Memory B cell (primary cell): ENCODE data around the gene PLCL1.

ENCODE experiments used
- ATAC-seq: fragments of 150-1000 bp; cut with Tn5 transposase; 2 replicates; pipeline ENCODE4 v1.10.0; 2021; ENCODE audit warnings: low read depth, mild to moderate bottlenecking, moderate library complexity
- DNase-seq, 2 donors: peaks; one replicate each; pipeline ENCODE4 v3.0.0; 2022; ENCODE audit warnings: low spot score in 2 of 2
- H3K27ac Mint-ChIP-seq: one replicate; pipeline ENCODE4 v1.8.0; 2022; ENCODE audit warnings: mild to moderate bottlenecking, moderate library complexity, mixed read lengths
- H3K27me3 Mint-ChIP-seq: one replicate; pipeline ENCODE4 v1.8.0; 2022; ENCODE audit warnings: mixed read lengths
- H3K36me3 Mint-ChIP-seq: one replicate; pipeline ENCODE4 v1.8.0; 2022; ENCODE audit warnings: mild to moderate bottlenecking, mixed read lengths
- H3K4me1 Mint-ChIP-seq: one replicate; pipeline ENCODE4 v1.8.0; 2022; ENCODE audit warnings: mixed read lengths
- H3K4me3 Mint-ChIP-seq: one replicate; pipeline ENCODE4 v1.8.0; 2022; ENCODE audit warnings: mild to moderate bottlenecking, moderate library complexity, mixed read lengths
- H3K9me3 Mint-ChIP-seq: one replicate; pipeline ENCODE4 v1.8.0; 2022; ENCODE audit warnings: mixed read lengths

Gene PLCL1

GRCh38 chr2:197894751-197895274 is 90.4 kb downstream of the PLCL1 start:
- no peak for DNase-seq
- no peaks in the 10 kb centered on the region for H3K9me3 Mint-ChIP-seq
- H3K4me1 Mint-ChIP-seq = no peaks in the 10 kb centered on the region
- H3K27ac Mint-ChIP-seq = no peak overlapping the region
- H3K4me3 Mint-ChIP-seq = no peak overlapping the region
- H3K36me3 Mint-ChIP-seq = no peaks in the 10 kb centered on the region
- H3K27me3 Mint-ChIP-seq = no peaks in the 10 kb centered on the region
- no peak for ATAC-seq

DNA sequence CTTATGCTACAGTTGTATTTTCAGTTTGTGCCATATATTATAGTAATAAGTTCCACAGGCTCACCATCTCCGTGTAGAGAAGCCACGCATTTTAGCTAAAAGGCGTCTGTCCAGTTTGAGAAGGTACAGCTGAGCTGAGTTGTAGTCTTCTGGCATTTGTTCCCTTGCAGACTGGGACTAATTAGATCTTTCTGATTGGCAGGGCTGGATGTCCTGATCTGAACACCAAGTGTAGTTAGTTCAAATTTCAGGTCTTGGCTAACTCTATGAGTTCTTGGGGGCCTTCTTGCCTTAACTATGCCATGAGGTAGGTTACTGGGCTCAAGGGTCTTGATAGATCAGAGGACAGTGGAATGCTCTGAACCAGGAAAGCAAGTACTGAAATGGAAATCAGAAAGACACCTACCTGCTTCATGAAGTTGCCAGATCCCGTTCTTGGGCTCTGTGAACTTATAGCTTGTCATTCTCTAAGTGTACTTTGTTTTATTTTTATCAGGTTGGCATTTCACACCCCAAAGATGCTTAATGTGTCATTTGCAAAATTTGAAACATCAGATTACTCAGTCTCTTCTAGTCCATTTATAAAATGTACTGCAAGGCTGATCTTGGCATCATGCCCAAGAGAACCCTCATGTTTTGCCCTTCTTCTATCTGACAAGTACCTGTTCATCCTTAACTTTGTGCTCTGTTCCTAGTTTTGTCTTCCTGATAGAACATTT is 93.7 kb downstream of the PLCL1 start:
- no peaks in the 10 kb centered on the region for H3K9me3 Mint-ChIP-seq
- no peaks in the 10 kb centered on the region for H3K36me3 Mint-ChIP-seq
- ATAC-seq (no peak), DNase-seq (no peak)
- no peak overlapping the region for H3K4me3 Mint-ChIP-seq
- no peak overlapping the region for H3K27ac Mint-ChIP-seq
- H3K27me3 Mint-ChIP-seq = no peaks in the 10 kb centered on the region
- no peaks in the 10 kb centered on the region for H3K4me1 Mint-ChIP-seq

DNA sequence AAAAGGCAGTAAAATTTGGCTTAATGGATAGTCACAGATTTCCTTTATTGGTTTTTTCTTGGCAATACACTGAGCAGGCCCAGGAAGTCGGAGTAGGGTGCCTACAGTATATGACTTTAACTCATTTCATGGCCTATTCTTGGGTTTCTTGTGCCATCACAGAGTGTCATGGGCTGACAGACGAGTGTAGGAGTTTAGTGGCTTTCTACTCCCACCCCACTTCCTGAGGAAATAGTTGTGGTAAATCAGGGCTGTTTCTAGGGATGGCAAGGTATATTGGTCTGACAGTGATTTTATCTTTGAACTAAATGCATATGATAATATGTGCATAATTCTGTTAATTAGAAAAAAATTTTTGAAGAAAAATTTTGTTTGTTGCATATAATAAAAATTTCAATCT is 100.1 kb downstream of the PLCL1 start:
- H3K36me3 Mint-ChIP-seq = no peaks in the 10 kb centered on the region

GRCh38 chr2:197908156-197908555 is 103.8 kb downstream of the PLCL1 start:
- H3K4me3 Mint-ChIP-seq = no peak overlapping the region
- H3K27me3 Mint-ChIP-seq = peaks cover 3% of the 10 kb centered on the region
- no peak overlapping the region for H3K27ac Mint-ChIP-seq
- DNase-seq (no peak), ATAC-seq (no peak)
- H3K4me1 Mint-ChIP-seq = no peaks in the 10 kb centered on the region
- H3K36me3 Mint-ChIP-seq = no peaks in the 10 kb centered on the region
- H3K9me3 Mint-ChIP-seq = no peaks in the 10 kb centered on the region

More for the DNA sequence above, 100.1 kb downstream of the PLCL1 start:
- H3K9me3 Mint-ChIP-seq = no peaks in the 10 kb centered on the region
- H3K27ac Mint-ChIP-seq = no peak overlapping the region
- H3K4me1 Mint-ChIP-seq = no peaks in the 10 kb centered on the region
- ATAC-seq = no peak
- no peak overlapping the region for H3K4me3 Mint-ChIP-seq
- DNase-seq = no peak
- peaks cover 1% of the 10 kb centered on the region for H3K27me3 Mint-ChIP-seq

DNA sequence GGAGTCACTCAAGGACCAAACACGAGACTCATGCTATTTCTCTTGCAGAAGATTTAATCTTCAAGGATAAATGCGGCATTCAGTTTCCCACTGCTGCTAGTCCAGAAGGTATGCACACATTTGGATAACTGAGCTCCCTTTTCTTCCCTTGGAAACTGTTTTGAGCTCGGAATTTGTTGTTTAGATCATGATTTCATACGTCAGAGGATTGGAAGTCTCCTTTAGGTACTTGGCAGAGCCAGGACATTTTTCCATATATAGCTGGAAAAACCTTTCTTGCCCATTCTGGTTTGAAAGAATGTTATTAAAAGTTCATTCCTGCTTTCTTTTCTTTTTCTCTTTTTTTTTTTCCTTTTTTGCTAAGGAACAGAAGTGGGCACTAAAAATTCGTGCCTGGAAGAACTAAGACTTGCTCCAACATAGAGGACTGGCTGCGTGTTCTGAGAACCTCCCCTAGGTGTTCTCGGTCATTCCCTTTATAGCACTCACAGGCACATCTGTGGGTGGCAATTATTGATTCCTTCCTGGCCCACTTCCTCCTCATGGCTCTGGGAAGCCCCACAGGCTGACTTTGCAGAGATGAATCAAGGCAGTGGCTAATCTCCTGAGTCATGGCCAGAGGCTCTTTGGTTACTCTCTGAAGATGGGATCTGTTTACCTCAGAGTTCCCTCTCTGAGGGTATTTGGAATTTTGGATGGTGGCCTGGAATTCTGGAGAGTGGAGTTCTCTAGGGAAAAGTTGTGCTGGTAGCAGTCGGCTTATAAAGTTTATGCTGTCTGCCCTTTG is 104.8 kb downstream of the PLCL1 start:
- no peaks in the 10 kb centered on the region for H3K36me3 Mint-ChIP-seq
- H3K9me3 Mint-ChIP-seq = no peaks in the 10 kb centered on the region
- DNase-seq (no peak), ATAC-seq (no peak)
- H3K27me3 Mint-ChIP-seq = peaks cover 3% of the 10 kb centered on the region
- no peaks in the 10 kb centered on the region for H3K4me1 Mint-ChIP-seq
- H3K27ac Mint-ChIP-seq = no peak overlapping the region
- no peak overlapping the region for H3K4me3 Mint-ChIP-seq

DNA sequence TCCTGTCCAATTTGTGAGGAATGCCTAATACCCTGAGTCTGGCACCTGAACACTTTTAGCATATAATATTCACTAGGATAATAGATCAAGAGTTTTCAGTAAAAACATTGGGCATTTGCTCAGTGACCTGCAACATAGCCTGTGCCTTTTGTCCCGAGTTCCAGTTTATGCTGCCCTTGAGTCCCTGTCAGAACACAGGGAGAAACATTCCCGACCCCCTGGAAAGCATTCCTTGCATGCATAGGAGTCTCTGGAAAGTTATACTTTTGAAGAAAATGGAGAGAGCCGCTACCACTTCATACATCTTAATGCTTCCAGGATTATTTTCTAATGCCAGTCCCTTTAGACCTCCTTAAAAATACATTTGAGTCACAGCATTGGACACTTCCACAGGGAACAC is 107.3 kb downstream of the PLCL1 start:
- DNase-seq = no peak
- no peak for ATAC-seq
- Mint-ChIP-seq H3K9me3 (no peaks in the 10 kb centered on the region), H3K4me3 (no peak overlapping the region), H3K27me3 (peaks cover 3% of the 10 kb centered on the region), H3K27ac (no peak overlapping the region), H3K4me1 (no peaks in the 10 kb centered on the region), H3K36me3 (no peaks in the 10 kb centered on the region)

- Mint-ChIP-seq H3K36me3 (no peaks in the 10 kb centered on the region), H3K4me3 (no peak overlapping the region), H3K27me3 (peaks cover 4% of the 10 kb centered on the region), H3K4me1 (no peaks in the 10 kb centered on the region), H3K27ac (no peak overlapping the region), H3K9me3 (no peaks in the 10 kb centered on the region)
- ATAC-seq (no peak), DNase-seq (no peak)
These were observed 108.7 kb downstream of the PLCL1 start for GRCh38 chr2:197913084-197913483.

DNA sequence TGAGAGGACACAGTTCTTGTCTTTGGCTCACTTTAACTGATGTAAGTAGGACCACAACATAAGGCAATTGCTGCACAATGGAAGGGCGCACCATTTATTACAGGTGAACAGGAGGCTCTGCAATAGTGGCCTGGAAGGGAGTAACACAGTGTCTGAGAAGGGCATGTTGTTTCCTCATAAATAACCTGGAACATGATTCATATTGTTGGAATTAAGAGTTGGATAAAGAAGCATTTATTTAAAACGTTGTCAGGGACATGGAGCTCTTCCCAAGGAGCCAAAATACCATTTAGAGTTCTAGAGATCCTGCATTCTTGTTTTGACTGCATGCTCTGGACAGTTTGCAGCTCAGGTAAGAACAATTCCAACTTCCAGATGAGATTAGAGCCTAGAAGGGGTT is 110.4 kb downstream of the PLCL1 start:
- Mint-ChIP-seq H3K27me3 (peaks cover 4% of the 10 kb centered on the region), H3K27ac (no peak overlapping the region), H3K36me3 (no peaks in the 10 kb centered on the region), H3K4me1 (no peaks in the 10 kb centered on the region), H3K4me3 (no peak overlapping the region), H3K9me3 (no peaks in the 10 kb centered on the region)
- DNase-seq (no peak), ATAC-seq (no peak)

DNA sequence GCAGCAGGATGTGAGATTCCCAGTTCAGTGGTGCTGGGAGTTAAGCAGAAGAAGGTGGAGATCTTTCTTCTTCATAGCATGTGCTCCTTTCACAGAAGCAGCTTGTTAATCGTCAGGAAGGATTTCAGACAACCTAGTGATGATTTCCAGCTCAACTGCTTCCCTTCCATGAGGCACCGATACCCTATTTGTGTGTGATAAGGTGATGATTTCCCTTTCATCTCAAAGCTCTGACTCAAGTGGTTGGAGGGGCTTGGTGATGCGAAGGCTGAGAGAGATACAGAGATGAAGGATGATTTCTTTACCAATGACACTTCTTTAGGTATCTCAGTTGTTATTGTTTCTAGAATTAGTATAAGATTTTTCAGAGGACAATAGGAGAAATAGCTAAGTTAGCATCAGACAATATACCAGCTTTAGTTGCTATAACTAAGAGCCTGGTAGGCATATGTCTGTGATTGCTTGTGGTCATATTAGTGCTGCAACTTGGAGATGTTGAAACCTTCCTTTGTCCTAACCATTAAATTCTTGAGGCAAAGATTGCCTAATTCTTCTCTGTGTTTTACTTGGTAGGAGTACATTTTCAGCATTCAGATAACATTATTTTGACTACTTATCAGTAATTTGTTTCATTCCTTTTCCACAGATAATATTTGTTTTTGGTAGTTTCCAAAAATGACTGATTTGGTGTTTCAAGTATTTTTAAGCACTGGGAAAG is 111.3 kb downstream of the PLCL1 start:
- H3K4me1 Mint-ChIP-seq = no peaks in the 10 kb centered on the region
- peaks cover 2% of the 10 kb centered on the region for H3K27me3 Mint-ChIP-seq
- H3K27ac Mint-ChIP-seq = no peak overlapping the region
- H3K4me3 Mint-ChIP-seq = no peak overlapping the region
- no peaks in the 10 kb centered on the region for H3K36me3 Mint-ChIP-seq
- DNase-seq (no peak), ATAC-seq (no peak)
- no peaks in the 10 kb centered on the region for H3K9me3 Mint-ChIP-seq

DNA sequence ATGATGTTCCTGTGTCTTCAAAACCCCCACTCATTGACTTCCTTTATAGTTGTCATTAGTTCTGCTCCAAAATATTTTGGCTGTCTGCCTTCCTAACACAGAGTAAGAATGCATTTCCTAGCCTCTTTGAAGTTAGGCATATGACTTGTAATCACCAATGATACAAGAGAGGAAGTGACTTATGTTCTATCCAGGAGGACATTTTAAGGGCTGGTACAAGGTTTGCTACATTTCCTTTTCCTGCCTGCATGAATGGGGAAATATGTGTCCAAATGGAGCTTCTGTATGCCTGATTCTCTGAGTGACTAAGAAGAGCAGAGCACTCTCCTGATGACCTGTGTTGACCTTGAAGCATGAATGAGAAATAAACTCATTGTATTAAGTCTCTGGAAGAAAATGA is 115.1 kb downstream of the PLCL1 start:
- DNase-seq = no peak
- Mint-ChIP-seq H3K27ac (no peak overlapping the region), H3K27me3 (peaks cover 2% of the 10 kb centered on the region), H3K9me3 (no peaks in the 10 kb centered on the region), H3K36me3 (no peaks in the 10 kb centered on the region), H3K4me1 (no peaks in the 10 kb centered on the region), H3K4me3 (no peak overlapping the region)
- ATAC-seq = no peak

GRCh38 chr2:197920088-197920487 is 115.7 kb downstream of the PLCL1 start:
- H3K4me3 Mint-ChIP-seq = no peak overlapping the region
- H3K27me3 Mint-ChIP-seq = peaks cover 2% of the 10 kb centered on the region
- no peaks in the 10 kb centered on the region for H3K4me1 Mint-ChIP-seq
- no peak overlapping the region for H3K27ac Mint-ChIP-seq
- H3K36me3 Mint-ChIP-seq = no peaks in the 10 kb centered on the region
- DNase-seq = no peak
- H3K9me3 Mint-ChIP-seq = no peaks in the 10 kb centered on the region
- no peak for ATAC-seq

DNA sequence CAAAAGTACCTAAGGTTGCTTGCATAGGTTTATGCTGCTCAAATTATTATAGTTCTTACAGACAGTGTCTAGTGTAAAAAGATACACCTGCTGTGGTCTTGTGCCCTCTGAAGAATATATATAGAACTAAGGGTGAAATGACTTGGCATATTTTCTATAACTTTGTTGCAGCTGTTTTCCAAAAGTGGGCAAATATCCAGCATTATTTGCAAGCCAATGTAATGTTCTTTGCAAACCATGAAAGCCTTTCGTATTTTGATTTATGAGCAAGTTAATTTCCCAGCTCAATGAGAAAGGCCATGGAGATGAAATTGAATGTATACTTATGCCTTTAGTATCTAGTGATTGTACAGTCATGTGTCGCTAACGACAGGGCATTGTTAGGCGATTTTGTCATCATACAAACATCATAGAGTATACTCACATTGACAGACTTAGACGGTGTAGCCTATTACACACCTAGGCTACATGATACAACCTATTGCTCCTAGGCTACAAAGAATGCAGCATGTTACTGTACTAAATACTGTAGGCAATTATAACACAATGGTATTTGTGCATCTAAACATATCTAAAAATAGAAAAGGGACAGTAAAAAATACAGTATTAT is 116.3 kb downstream of the PLCL1 start:
- no peak overlapping the region for H3K27ac Mint-ChIP-seq
- ATAC-seq = no peak
- DNase-seq = no peak
- no peaks in the 10 kb centered on the region for H3K9me3 Mint-ChIP-seq
- H3K36me3 Mint-ChIP-seq = no peaks in the 10 kb centered on the region
- no peak overlapping the region for H3K4me3 Mint-ChIP-seq
- H3K27me3 Mint-ChIP-seq = peaks cover 2% of the 10 kb centered on the region
- no peaks in the 10 kb centered on the region for H3K4me1 Mint-ChIP-seq

GRCh38 chr2:197924483-197924882 is 120.1 kb downstream of the PLCL1 start:
- H3K4me1 Mint-ChIP-seq = no peaks in the 10 kb centered on the region
- no peak for DNase-seq
- ATAC-seq = no peak
- no peaks in the 10 kb centered on the region for H3K27me3 Mint-ChIP-seq
- no peak overlapping the region for H3K27ac Mint-ChIP-seq
- H3K36me3 Mint-ChIP-seq = no peaks in the 10 kb centered on the region
- no peak overlapping the region for H3K4me3 Mint-ChIP-seq
- H3K9me3 Mint-ChIP-seq = no peaks in the 10 kb centered on the region

DNA sequence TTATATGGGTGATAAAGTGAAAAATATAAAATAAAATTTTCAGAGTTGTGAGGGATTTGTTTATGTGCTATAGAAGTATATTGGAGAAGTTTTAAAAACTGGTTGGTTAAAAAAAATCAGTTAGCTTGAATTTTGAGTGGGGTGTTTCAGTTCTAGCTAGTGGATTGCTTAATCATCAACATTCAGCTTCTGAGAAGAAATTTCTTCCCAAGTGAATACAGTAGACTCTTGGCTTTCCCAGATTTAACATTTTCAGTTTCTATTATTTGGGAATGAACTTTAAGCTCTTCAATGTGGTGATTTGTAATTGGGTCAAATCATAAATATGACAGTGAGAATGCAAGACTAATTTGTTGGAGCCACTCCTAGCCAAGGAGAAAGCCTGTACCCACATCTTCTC is 120.8 kb downstream of the PLCL1 start:
- Mint-ChIP-seq H3K36me3 (no peaks in the 10 kb centered on the region), H3K27ac (no peak overlapping the region), H3K4me3 (no peak overlapping the region), H3K4me1 (no peaks in the 10 kb centered on the region), H3K27me3 (no peaks in the 10 kb centered on the region), H3K9me3 (no peaks in the 10 kb centered on the region)
- ATAC-seq = no peak
- no peak for DNase-seq
